NK-92 (cell line): ENCODE data around the gene MRM2.

Source experiments
- DNase-seq: peaks from one replicate; lab custom pipeline; 2025; ENCODE audit not compliant: unreplicated experiment; lab: John Stamatoyannopoulos, UW

MRM2 gene

DNA sequence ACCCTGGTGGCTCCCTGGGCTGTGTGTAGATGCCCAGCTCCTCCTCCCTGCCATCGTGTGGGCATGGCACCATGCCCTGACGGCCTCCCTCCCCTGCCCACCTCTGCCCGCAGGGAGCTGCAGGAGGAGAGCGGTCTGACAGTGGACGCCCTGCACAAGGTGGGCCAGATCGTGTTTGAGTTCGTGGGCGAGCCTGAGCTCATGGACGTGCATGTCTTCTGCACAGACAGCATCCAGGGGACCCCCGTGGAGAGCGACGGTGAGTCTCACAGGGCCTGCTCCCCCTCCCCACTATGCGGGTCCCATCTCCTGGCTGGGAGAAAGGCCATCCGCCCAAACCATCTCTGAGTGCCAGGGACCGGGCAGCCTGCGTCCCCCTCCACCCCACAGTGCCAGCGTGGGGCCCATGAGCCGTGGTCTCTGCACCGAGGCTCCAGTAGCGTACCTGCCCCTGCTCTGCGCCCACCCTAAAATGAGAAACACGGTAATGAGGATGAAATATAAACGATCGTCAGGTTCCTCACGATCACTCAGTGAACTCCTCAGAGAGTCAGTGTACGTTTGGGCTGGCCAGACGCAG lies 7.8 kb upstream of the MRM2 start:
- no peak for DNase-seq

DNA sequence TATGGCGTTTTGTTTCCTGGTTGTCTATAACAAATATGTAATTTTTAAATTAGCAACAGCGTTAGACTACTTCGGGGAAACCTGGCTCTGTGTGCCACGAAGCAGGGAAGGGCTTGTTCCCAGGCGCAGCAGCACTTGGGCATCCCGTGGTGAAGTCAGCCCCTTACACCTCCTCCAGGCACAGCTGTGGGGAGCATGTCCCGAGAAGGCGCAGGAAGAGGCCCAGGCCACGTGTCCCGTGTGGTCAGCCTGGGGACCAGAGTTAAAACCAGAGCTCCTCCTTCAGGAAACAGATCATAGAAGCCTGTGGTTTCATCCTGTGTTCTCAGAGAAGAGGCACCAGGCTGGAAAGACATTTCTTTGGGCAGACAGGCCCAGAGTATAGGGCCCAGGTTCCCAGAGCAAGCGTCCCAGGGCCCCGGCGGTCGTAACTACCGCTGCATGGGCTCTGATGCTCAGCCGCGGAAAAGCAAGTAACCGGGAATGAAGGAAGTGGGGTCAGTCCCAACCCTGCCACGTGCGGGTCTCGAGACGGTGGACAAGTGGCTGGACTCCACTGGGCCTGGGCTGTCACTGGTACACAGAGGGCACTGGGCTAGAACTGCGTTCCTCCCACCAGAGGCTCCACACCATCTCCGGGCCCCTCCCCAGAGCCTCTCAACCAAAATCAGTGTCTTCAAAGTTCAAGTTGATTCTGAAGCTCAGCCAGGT lies 7.1 kb upstream of the MRM2 start:
- no peak for DNase-seq

DNA sequence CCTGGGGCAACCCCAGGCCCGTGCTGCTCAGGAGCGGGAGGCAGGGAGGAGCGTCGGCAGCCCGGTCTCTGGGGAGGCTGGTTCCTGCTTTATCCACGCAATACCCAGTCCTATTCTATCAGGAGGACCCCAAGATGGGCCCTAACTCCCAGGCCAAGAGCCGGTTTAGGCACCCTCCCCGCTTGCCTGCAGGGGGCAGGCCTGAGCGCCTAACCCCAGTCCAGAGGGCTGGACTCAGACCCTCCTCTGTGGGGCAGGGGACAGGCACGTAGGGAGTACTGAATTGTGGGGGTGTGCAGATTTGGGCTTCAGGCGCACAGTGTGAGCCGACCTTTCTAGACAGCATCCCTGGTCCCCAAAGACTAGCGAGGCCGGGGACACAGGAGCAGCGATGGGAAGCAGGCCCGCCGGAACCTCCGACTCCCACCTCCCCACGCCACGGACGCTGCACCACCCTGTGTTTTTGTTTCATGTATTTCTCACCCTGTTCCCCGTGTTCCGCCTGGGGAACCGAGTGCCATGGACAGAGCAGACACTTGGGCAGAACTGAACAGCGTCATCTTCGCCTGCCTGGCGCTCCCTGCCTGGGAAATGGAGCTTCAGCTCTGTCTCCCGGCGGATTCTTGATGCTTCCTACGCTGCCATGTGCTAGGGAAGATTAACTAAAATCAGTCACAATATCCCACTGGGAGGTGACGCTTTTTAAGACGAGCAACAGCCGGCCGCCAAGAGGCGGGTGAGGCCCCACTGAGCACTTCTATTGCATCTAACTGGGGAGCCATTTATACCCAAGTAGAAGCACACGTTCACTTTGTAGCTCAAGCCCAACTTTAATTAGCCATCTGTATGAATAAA lies 5.4 kb upstream of the MRM2 start:
- no peak for DNase-seq

DNA sequence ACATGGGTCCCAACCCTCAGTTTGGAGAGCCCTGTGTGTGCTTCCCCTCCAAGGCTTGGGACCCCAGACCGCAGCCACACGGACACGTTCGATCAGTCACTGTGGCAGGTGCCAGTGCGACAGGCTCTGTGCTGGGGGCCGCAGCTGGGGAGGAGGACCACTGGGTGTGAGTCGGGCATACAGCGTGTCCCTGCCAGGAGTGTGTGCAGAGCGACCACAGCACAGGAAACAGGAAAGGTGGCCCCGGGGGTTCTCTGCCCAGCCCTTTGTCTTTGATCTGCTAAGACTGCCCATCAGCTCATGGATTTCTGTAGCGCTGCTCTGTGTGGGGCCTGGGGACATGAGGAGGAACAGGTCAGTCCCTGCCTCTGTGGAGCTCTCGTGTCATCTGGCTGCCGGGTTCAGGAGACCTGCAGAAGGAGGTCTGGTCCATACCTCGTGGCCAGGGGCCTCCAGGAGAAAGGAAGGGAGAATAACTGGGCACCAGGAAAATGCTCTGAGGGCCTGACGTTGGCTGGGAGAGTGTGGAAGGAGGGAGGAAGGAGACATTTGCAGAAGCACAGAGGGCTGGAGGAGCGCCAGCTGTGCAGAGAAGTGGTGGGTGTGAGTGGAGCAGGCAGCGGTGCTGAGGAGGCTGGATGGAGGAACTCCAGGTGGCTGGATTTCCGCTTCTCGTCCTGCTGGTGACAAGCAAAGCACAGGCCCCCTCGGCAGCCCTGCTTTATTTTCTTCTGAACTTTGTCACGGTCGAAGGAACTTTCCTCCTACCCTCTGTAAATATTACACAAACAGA lies 4.1 kb upstream of the MRM2 start:
- DNase-seq = no peak

DNA sequence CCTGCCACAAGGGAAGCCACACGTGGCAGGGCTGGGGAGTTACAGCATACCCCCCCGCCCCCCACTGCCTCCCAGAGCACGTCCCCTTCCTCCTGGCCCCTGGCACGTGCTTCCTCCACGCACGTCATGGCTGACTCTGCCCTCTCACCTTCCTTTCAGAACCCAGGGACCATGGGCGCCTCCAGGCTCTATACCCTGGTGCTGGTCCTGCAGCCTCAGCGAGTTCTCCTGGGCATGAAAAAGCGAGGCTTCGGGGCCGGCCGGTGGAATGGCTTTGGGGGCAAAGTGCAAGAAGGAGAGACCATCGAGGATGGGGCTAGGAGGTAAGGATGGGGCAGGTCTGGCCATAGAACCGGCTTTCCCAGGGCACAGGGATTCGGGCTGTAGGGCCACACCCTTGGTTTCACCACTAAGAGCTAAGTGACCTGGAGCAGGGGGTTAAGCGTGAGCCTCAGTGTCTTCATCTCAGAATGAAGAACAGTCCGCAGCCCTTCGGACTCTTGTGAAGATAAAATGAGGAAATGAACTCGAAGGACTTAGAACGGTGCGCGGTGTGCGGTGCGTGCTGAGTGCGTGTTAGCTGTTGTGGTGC lies 2.5 kb upstream of the MRM2 start:
- no peak for DNase-seq

DNA sequence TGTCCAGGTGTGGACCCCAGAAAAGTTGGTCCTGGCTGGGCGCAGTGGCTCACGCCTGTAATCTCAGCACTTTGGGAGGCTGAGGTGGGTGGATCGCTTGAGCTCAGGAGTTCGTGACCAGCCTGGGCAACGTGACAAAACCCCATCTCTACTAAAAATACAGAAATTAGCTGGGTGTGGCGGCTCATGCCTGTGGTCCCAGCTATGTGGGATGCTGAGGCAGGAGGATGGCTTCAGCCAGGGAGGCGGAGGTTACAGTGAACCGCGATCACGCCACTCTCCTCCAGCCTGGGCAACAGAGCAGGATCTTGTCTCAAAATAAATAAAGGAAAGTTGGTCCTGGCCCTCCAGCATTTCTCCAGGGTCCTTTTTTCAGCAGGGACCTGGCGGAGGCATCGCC lies 1.5 kb upstream of the MRM2 start:
- DNase-seq = no peak

DNA sequence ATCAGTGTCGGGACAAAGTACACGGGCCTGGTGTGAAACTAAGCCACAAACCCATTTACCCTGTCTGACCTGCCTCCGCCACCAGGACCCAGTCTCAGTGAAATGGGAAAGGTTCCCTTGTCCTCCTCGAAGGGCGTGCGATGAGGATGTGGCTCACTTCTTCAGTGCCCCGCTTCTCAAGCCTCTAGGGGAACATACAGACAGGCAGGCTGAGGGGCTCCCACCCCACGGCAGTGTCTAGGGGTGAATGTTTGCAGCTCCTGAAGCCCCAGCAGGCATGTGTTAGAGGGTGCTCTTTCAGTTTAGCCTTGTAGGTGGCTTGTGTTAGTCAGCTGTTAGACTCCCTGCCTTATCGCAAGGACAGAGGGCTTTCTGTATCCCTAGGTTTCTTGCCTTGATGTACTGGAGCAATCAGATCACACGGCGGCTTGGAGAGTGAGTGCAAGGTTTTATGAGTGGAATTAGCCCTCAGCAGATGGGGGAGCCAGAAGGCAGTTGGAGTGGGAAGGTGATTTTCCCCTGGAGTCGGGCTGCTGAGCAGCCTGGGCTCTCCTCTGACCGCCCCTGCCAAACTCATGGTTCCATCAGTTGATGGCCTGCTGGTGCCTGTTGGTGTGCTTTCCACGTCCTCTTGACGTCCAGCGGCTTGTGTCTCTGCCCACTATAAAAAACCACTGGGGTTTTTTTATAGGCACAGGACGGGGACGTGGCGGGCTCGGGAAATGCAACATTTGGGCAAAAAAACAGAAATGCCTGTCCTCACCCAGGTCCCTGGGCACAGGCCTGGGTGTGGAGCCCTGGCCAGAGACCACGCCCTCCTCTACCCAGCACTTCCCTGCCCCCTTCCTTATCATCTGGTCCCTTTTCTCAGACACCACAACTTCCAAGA lies 780 bp upstream of the MRM2 start:
- DNase-seq = no peak

DNA sequence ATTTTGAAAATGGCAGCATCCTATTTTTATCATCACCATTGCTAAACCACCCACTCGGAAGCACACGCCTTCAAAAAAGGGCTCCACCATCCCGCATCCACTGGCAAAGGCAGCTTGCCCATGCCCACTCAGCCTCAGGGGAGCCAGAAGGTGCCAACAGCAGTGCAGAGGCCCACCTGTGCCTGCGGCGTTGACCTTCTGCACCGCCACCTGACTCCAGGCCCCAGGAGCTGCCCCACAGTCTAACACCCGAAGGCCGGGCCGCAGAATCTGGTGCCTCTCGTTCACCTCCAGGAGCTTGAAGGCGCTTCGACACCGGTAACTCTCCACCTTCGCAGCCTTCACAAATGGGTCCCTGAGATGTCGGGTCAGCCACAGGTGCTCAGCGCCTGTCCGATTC lies 2.8 kb downstream of the MRM2 start:
- no peak for DNase-seq

DNA sequence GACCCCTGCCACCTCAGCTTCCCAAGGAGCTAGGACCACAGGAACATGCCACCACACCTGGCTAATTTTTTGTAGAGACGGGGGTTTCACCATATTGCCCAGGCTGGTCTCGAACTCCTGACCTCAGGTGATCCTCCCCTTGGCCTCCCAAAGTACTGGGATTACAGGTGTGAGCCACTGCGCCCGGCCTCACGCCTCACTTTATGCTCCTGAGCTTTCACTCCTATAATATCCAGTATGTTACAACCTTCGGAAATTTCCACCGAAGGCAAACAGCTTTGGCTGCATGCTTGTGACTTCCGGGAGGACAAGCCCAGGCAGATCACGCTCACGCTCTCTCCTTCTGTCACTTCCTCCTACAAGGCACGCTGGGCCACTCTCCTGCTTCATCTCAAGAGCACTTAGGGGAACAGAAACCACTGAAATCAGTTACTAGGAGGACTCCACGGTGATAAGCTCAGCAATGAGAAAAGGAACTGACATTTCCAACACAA lies 4.8 kb downstream of the MRM2 start:
- DNase-seq = no peak

DNA sequence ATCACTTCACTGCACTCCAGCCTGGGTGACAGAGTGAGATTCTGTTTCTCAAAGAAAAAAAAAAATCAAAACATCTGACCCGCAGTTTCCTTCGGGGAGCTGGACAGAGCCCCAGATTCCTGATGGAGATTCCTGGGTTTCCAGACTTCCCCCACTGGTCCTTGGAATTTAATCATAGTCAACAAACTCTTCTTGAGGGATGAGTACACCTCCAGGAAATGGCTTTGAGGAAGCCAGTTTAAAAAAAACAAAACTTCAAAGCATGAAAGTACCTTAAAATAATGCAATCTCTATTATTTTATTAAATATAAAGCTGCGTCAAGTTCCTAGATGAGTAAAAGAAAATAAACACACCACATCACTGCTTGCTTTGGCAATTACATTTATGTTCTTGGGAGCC lies 8.1 kb downstream of the MRM2 start:
- DNase-seq = no peak

DNA sequence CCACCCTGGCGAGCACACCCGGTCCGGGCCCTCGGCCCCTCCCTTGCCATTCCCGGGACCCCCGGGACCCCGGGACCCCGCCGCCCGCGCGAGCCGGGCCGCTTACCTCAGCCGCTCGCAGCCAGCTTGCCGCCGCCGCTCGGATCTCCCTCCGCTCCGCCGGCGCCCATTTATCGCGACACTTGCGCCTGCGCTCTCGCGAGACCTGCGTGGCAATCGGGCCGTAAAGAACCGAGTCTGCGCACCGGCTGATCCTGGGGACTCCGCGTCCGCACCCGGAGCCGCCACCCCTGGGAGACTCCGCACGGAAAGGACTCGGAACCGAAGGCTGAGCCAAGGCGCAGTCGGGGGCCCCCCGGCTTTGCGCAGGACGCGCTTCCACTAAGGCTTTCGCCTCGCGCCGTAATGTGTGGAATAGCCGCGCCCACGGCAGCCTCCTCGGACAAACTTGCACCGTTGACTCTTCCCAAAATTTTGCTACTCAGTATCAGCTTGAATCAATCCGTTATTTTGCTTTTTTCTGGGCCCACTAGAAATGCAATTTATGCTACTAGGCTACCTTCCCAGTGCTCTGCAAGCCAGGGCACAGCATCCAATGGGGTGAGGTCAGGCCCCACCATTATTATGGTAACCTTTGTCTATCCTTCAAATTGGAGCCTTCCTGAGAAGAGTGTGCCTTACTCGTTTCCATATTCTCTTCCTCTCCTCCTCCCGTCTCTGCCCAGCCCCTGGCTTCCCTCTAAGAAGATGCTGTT lies 9.1 kb downstream of the MRM2 start, which contains the start of gene MAD1L1:
Gene MAD1L1, minus strand, starts transcription at position 180 of the 755 bp plus-strand sequence. CDS start 2,812 bp downstream, outside the sequence.
- peak; percentile 25 for DNase-seq

DNA sequence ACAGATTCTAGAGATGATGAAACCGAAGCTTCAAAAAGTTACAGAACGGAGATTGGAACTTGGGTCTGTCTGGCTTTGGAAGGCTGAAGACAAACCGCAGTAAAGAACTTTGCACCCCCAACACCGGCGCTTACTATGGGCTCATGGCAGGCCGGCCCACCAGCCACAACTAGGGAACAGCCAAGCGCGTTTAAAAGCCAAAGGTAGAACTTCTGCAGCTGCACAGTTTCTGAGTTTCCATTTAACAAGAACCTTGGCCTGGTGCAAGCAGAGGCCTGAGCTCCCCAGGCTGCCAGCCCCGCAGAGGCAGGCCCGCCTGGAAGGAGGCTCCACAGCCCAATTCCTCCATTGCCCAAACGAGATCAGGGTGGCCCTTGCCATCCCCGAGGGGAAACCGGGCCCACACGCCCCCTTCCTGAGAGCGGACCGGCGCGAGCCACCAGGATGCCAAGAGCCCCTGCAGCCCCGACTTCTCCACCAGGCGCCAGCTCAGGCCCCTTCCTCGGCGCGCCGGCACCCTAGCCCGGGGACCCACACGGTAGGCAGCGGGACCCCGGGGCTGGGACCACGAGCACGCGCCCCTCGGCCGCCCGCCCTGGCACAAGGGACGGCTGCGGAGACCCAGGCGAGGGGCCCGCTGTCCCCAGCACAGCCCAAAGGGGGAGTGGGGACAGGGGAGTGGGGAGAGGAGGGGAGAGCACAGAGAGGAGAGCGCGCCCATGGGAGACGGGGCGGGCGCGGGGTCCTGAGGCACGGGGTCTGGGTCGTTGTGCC lies 9.8 kb downstream of the MRM2 start:
- DNase-seq = no peak

DNA sequence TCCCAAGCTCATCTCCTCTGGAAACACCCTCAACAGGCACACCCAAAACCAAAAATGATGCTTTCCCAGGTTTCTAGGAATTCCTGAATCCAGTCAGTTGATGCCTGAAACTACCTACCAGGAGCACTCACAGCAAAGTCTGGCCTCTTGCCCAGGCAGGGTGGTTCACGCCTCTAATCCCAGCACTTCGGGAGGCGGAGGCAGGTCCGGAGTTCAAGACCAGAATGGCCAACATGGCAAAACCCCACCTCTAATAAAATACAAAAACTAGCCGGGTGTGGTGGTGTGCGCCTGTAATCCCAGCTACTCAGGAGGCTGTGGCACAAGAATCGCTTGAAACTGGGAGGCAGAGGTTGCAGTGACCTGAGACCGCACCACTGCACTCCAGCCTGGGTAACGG lies 11.1 kb downstream of the MRM2 start:
- DNase-seq = no peak

DNA sequence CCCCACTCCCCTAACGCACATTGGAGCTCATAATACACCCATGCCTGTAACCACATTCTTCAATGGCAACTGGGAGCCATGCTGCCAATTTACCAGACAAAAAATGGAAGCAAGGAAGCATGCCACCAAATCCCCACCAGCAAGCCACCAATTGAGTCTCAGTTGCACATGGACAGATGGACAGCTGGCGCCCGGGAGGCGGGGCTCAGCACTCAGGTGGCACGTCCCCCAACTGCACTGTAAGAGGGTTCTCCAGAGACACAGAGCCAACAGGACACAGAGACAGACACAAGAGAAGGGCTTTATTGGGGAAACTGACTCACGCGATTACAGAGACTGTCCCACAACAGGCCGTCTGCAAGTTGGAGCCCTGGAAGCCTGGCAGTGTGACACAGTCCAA lies 11.8 kb downstream of the MRM2 start:
- no peak for DNase-seq

DNA sequence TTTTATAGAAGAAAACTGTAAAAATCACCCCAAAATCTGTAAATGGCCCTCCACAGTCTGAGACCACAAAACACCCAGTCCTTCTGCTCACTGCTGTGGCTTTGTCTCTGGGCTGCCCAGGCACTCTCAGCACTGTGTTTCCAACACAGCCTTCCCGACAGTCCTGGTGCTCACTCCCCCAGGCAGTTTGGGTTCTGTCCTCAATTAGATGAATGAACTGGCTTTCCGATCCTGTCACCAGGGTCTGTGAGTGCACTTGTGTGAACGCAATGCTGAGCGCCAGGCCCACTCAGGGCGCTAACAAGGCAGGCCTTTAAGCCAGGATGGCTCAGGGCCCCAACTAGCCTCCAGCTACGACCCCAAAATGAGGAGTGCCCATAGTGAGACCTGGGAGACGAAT lies 12.5 kb downstream of the MRM2 start:
- no peak for DNase-seq

DNA sequence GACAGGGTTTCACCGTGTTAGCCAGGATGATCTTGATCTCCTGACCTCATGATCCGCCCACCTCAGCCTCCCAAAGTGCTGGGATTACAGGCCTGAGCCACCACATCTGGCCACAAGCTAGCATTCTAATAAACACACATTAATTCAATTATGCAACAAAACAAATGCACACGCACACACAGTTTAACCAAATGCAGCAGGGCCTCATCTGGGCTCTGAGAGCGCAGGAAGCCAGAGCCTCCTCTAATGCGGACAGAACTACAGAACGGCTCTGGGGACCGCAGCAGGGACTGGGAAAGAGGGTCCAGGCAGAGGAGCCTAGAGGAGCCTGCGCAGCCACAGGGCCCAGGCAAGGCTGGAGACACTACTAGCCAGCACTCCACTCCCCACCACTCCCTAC lies 13.1 kb downstream of the MRM2 start:
- no peak for DNase-seq

DNA sequence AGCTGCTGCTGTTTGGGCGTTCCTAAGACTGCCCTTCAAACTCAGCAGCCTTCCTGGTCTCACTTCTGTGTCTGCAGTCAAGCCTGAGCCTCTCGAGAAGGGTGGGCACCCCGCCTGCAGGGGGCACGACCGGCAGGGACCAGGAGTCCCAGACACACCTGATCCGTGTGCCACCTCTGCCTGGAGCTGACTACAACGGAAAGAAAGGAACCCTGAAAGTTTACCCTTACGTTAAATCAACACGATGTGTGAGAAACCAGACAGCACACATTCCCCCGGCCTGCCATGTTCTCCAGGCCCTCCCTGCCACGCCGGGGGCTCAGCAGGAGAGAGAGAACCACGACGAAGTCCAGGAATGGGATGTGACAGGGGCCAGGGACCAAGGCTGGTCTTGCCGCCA lies 14.3 kb downstream of the MRM2 start:
- no peak for DNase-seq

DNA sequence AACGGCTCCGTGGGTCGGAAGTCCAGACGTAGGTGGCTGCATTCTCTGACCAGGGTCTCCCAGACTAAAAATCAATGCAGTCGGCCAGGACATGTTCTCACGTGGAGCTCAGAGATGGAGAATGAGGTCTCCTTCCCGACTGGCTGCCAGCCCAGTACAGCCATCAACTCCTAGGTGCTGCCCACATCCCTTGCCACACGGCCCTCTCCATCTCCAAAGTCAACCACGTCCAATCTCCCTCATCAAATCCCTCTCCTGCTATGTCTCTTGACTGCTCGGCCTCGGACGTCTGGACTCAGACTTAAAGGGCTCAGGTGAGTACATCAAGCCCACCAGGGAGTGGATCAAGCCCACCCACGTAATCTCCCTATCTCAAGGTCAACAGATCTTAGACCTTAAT lies 16.2 kb downstream of the MRM2 start:
- DNase-seq = no peak
